Stimulated activated CD8-positive, alpha-beta memory T cell treated with anti-CD3 and anti-CD28 coated beads, Interleukin-4, amount 100 ng/mL, for 1 hour (primary cell): ENCODE results near the gene ADRA2A.

Source experiments
- DNase-seq, 2 donors: peaks; one replicate each; pipeline ENCODE4 v3.0.0-alpha.2; 2020; ENCODE audit warnings: low read depth in 2 of 2, low spot score in 1 of 2

ADRA2A gene

DNA sequence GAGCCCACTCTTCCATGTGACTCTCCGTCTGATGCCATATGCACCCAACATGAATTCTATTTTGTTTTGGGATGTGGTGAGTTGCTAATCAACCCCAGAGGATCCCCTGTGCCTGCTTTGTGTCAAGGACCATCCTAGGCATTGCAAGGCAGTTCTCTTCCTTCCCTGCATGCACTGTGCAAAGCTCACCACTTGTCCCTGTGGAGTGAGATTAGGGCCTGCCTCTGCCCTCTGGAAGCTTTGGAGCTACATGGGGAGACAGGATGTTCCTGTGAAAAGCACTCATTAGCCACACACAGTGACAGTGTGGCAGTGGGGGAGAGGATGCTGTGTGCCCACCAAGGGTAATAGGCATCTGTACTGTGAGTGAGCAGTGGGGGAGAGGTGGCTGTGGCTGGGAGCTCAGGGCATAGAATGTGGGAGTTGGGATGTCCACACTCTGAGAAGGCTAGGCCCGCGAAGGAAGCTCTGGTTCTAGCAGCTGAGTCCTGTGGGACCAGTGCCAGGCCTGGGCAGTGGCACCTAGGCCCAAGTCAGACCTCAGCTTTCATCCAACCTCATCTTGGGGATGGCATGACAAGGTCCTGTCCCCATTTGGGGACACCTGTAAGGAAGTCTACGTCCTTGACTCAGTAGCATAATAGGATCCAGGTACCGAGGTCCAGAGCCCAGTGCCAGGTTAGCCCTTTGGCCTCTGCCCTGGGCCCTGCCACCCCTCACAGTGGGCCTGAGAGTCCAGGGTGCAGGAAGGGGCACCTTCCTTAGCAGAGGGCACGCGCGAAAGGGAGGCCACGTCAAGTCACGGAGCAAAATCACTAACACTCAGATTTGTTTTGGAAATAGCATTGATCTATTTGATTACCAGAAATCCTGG, 6.6 kb downstream of the ADRA2A start:
- DNase-seq: no peak

DNA sequence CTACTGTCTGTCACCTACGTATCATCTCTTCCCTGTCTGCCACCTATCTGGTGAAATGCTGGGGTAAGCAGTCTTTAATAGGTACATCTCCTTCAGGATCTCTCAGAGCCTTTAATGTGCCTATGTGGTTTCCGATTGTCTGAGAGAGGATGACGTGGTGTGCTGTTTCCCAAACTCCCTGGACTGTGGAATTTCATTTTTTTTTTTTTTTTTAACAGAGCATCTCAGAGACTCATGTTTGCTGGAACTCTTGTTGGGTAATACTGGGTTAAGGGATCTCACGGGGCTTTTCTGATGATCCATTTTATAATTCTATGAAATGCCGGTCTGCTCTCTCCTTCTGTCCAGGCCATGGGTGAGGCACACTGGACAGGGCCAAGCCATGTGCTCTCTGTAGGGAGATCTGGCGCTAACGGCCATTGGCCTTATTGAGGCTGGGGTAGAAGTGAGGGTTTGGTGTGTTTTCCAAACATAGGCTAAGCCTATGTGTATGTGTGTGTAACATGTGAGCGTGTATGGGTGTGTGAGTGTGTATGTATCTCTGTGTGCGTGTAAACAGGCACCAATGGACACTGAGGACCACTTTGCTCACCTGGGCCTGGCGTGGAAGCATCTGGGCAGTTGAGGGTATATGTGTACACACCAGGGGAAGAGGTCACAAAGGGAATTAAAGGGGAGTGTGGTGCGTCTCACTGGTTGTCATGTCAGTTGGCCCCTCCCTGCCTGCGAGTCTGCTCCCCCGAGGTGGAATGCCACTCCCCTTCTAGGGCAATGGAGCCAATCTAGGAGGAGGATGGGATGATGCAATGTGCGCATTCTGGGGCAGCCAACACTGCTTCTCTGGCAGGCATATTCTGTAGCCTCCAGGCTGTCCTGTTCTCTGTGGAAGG, 7.8 kb downstream of the ADRA2A start:
- no peak for DNase-seq

DNA sequence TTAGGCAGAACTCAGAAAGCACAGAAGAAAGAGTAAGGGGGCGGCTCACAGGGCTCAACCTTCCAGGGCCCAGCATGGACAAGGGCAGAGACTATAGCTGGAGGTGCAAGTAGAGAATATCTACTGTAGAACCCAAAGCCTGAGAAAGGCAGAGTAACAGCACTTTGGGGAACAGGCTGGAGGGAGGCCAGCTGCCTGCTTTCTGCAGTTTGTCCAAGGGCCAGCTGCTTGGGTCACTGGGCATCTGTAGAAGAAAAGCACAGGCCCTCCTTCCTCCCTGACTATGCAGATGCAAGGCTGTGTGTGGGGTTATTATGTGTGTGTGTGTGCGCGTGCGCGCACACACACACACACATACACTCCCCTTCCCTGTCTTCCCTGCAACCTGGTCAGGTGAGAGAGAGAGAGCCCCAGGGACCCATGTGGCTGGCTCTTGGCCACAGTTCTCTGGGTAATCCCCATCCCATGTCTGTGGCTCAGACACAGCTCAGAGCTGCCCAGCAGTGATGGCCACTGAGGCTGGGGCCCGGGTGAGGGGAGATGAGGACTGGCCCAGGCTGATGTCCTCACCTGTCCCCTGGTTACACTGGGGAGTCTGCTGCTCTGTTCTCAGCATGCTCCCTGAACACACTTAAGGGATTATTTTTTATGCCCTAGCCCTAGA, 9.0 kb downstream of the ADRA2A start:
- no peak for DNase-seq

DNA sequence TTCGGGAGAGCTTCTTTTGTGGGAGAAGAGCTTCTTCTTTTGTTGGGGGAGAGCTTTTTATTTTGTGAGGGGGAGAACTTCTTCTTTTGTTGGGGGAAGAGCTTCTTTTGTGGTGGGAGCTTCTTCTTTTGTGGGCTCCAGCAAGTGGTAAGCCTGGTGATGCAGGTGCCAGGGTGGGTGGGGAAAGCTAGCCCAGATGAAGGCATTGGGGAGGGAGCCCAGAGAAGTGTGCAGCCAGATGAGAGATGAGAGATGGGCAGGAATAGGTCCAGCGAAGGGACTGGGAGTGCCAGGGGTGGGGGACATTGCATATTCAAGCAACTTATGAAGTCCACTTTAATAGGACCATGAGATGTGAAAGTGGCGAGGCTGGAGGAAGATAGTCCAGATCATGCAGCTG, 9.7 kb downstream of the ADRA2A start:
- DNase-seq: no peak

DNA sequence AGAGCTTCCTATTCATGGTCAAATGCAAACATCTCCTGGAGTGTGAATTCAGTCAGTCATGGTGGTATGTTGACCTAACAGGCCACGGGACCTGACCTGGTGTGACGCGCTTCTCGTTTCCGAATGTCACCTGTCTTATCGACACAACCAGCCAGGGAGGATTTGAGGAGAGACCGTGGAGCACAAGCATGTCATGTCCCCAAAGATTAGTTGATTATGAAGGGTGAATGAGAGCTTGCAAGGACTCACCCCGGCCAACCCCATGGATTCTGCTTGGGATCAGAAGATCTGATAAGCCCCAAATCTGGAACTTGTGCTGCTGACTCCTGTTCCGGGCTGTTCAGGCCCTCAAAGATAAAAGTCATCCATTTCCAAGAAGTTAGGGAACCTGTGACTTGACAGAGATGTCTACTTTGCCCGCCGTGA, 10.5 kb downstream of the ADRA2A start:
- DNase-seq: no peak

DNA sequence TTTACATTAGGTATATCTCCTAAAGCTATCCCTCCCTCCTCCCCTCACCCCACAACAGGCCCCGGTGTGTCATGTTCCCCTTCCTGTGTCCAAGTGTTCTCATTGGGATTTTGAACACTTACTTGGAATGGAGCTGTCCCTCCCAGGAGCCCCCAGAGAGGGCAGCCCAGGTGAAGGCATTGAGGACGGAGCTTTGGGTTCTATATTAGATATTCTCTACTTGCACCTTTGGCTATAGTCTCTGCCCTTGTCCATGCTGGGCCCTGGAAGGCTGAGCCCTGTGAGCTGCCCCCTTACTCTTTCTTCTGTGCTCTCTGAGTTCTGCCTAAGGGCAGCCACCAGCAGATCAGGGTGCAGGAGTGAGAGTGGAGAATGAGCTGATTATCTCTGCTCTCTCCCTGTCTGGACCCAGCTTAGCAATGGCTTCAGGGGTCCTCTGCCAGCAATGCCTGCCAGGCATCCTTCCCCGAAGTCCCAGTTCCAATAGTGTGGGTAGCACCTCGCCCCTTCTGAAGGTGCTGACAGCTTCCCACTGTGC, 11.2 kb downstream of the ADRA2A start:
- DNase-seq: no peak

DNA sequence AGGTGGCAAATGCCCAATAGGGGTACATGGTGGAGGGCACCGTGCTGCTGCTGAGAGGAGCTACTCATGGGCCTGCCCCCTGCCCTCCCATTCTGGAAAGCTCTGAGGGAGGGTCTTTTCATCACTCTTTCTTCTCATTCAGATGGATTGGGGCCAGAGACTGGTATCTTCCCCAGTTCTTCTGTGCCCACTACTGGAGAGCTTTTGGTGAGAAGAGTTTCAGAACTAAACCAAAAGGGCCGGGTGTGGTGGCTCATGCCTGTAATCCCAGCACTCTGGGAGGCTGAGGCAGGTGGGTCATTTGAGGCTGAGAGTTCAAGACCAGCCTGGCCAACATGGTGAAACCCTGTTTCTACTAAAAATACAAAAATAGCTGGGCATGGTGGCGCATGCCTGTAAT, 12.5 kb downstream of the ADRA2A start:
- no peak for DNase-seq

DNA sequence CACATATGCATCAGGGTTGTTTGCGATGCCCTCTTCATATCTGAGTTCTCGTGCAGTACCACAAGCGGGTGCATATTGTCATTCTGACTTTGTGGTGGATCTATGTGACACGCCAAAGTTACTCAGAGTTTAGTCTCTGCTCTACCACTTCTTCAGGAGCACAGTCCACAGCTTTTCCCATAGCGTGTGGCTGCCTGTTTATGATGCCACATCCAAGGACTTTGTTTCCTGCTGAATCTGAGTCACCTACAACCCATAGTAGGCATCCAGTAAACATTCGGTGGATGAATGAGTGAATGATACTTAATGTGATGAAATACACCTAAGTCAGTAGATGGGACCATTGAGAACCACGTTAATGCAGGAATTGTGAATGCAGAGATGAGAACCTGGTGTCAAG, 15.0 kb downstream of the ADRA2A start:
- no peak for DNase-seq

DNA sequence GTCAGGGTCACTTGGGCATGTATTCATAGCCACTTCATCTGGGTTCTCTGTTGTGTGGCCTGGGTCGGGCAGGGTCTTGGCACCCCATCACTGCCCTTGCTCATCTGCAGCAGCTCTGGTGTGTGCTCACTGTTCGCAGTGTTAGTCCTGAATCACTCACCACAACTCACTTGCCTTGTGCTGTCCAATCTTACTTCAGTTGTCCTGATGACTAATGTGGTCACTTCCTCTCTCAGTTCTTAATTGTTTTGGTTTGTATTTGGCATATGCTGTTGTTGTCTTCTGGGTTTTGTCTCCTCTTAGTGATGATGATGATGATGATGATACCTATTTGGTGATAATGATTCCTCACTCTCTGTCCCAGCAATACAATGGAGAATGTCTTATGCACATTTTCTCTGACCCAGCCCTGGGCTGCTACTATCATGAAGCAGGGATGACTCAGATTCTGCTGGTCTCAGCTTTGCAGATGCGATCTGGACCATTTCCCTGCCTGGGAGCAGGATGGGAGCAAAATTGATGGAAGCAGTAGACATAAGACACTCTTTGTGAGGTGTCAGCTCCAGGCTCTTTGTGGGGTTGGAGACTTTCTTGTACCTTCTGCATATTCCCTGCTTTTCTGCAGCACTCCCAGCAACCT, 17.0 kb downstream of the ADRA2A start:
- DNase-seq: no peak

DNA sequence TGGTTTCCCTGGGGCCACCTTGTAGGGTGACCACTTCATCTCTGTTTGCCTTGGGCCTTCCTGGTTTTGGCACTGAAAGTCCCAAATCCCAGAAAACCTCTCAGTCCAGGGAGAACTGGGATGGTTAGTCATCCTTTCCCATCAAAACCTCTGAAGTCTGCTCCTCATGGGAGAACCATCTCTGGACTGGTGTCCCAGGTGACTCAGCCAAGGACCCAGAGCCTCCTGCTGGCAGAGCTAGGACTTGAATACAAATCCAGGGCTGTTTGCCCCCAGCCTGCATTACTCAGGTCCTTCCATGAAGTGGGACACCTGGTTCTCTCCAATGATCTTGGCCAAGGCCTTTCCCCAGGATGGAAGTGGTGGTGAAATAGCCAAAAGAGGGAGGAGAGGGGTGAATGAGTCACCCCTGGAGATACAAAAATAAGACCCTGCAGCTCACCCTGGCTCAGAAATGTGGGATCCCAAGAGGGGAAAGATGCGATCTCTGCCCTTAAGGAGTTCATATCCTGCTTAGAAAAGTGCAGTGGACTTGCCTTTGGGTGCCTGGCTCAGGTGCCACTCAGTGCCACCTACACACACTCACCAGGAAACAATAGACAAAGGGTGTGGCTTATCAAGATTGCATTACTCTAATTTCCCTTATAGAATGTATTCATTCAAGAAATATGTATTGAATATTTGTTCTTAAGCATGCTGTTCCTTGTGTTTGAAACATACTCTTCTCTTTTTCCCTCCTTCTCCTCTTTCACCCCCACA, 22.0 kb downstream of the ADRA2A start:
- DNase-seq: no peak

DNA sequence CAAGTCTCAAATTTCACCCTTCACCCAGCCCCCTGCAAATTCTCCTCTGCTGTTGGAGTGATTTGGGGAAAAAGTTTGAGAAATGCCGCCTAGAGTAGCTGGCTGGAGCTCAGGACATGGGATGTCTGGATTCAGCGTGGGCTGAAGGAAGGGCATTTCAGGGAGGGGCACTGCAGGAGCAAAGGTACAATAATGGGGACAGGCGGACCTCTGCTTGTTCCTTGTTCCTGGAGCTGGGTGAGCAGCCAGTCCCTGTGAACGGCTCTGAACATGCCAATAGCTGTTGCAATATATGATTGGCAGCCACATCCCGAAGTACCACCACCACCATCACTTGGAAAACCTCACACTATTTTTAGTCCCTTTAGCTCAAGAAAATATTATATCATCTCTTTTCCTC, 23.4 kb downstream of the ADRA2A start:
- DNase-seq: no peak

DNA sequence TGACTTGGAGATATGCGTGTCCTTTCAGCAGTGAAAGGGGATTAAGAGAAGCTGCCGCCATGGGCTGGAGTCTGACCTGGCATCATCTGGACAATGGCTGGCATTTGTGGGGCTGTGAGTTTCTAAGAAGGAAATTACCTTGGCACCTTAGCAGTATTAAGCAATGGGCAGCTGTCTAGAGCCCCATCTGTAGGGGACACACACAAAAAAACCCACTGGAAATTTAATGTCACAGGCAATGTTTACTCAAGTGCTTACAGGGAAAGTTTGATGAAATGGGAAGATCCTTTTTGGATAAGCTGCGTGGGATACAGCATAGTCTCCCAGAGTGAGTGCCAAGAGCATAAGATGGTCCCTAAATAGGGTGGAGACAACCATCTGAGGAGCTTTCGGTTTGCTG, 25.0 kb downstream of the ADRA2A start:
- DNase-seq: no peak

DNA sequence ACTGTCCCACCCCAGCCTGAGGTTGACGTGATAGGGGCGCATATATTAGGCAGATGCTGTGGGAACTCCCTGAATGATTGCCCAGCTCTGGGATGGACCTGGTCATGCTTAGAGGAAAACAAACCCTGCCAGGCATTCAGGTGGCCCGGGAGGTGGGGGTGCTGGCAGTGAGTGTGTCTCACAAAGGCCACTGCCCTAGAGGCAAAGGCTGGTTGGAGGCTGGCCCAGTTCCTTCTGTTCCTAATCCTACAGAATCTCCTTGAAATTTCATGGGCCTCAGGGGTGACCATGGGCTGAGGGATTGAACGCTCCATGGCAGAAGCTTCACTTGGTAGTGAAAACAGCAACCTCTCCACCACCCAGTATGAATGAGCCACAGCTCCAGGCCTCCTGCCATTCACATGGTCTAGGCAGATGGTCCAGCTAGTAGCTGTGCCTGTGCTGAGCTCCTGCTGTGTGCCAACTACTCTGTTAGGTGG, 25.6 kb downstream of the ADRA2A start:
- DNase-seq: no peak

DNA sequence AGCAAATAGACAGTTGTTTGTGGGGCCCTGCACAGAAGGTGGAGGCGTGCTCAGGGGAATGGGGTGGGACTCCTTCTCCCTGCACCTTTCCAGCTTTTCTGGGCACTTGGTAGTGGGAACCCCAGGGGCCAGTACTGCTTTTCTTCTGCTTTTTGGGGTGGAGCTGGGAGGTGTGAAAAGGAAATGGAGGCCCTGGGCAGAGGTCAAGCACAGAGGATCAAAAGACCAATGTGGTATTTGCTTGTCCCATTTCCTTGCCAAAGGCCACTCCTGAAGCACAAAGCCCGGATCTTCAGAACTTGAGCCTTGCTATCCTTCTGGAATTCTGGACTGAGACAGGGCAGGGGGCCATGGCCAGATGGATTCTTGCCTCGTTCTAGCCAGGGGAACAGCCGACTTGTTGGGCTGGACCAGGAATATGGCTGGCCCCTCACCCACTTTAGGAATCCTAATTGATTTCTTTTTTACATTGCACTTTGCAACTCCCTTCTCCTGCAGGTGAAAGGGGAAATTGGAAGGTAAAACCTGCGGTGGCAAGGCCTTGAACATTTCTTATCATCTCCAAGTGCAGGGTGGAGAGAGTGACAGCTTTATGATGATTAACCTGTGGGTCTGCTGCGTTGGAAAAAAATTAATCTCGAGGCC, 26.5 kb downstream of the ADRA2A start:
- no peak for DNase-seq

DNA sequence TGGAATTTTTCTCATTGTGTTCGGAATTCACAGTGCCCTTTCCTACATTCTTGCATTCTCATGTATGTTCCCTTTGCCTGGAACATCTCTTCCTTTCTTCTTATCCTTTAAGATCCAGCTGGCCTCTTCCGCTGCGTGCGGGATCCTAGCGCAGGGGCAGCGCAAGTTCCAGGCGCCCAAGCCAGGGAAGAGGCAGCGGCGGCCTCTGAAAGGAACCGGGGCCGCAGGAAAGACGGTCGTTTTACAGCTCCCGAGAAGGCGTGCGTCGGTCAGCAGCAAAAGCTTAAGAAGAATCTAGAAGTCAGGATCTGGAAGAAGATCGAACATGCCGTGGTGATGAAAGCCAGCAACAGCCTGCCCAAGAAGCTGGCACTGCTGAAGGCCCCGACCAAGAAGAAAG, 28.0 kb downstream of the ADRA2A start:
- no peak for DNase-seq

DNA sequence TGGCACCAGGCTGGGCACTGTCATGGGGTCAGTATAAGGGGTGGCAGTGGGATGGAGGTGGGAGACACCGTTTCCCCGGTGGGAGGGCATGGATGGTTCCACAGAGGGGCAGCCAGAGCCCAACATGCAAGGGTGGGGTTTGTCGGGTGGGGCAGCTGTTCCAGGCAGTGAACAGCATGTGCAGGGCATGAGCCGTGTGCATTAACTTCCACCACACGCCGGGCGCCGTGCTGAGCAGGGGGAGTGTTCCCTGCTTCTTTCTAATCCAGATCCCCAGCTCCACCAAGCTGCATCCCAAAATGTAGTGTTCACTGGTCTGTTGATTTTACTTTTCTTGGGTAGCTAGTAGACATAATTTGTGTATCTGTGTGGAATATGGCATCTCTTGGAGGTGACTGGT, 29.3 kb downstream of the ADRA2A start:
- no peak for DNase-seq

DNA sequence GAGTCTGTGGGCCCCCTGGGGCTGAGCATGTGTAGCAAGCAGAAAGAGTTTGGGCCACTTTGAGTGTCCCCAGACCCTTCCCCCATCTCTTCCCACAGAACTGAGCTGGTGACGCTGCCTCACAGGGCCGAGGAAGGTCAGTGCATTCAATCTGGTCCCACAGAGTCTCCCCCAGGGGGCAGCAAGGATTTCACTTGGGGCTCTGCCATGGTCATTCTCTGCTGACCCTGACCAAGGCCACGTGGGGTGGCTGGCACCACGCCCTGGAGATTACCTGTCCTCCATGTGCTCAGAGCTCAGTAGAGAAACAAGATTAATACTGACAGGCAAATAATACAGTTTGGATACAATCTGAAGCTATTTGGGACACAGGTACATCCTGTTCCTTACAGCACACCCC, 30.2 kb downstream of the ADRA2A start:
- no peak for DNase-seq

DNA sequence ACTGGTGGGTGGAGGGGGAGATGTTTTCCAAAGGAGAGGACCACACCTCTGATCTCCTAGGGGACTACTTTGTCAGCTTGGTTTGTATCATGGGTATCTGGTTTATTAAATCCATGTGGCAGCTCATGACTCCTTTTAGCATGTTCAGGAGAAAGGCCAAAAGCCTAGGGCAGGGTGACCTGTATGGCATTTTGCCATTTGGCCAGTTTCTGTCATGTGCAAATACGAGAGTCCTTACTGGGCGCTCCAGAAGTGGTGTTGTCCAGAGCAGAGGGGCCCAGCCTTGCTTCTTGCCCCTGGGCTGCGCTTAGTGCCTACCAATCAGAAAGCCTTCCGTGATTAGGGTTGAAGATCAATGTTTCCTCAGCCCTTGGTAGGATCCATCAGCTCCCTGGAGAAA, 31.0 kb downstream of the ADRA2A start:
- no peak for DNase-seq

DNA sequence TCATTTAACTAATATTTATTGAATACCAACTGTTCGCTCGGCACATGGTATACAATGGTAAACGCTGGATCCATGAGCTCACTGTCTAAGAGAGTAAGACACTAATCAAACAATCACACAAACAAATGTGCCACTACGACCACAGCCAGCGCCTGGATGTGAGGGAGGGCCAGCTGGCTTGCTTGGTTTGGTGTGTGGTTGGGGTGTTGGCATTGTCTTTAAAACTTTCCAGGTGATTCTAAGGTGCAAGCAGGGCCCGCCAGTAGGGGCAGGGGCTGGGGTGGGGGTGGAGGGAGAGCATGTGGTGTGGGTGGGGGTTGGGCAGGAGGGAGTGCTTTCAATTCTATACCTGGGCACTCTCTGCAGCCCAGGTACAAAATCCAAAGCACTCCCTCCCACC, 31.6 kb downstream of the ADRA2A start:
- no peak for DNase-seq
